Measurements from ENCODE around the gene ZNF273.
"Not testable (repeated sequence)": the region's sequence is repeated elsewhere in the genome, so short reads cannot be mapped to it uniquely, and the experiment has no call there.

Gene ZNF273

GRCh38 chr7:64888901-64889685, 14.0 kb upstream of the ZNF273 start:
- no peak for DNase-seq (ENCODE audit: insufficient read length, low spot score)
- no peak for FAIRE-seq

GRCh38 chr7:64889686-64890162, 13.3 kb upstream of the ZNF273 start:
- DNase-seq (ENCODE audit: insufficient read length, low spot score) (no peak), FAIRE-seq (no peak)

DNA sequence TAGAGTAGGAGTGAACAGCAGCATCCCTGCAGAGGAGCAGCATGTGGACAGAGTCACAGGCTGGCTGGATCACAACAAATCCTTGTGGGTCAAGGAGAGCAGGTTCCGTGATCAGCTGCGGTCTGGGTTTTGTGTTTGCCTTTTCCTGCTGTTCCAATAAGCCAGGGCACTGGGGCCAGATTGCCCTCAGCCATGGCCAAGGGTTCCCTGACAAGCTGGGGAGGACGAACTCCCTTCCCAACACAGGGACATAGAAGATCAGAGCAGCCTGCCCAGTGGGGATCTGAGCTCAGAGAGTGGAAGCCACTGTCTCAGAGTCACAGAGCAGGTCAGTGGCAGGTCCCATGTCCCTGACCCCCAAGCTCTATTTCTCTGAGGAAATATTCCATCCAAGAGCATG, 12.8 kb upstream of the ZNF273 start:
- not testable (repeated sequence) for FAIRE-seq; DNase-seq (ENCODE audit: insufficient read length, low spot score)

GRCh38 chr7:64890761-64891362, 12.2 kb upstream of the ZNF273 start:
- FAIRE-seq, result no peak
- DNase-seq (ENCODE audit: insufficient read length, low spot score), result no peak

DNA sequence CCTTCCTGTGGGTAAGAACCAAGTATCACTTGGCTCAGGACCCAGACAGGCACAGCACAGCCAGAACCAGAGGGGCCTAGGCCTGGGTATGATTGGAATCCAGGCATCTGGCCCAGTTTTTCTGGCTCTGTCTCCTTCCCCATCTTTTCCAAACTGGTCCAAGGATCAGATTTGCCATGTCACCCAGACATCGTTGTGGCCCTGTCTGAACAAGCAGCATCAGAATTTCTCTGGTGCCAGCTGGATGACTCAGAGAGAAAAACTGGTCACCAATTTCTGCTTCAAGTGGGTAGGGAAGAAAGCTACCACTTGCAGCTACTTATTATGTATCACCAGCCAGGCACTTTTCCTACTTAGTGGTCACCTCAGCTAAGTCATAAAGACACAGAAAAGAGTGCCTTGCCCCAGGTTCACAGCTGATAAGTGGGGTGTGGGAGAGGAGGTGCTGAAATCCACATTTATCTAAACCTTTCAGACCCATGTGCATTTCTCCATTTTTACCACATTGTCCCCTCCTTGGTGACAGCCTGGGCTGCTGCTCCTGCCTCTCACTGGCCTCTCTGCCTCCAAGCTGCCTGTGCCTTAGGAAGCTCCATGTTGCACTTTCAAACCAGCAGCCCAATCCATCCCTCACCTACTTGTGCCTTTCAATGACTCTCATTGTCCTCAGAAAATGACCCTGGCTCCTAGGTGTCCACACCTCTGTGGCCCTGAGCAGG, 11.6 kb upstream of the ZNF273 start:
- not testable (repeated sequence) for DNase-seq (ENCODE audit: insufficient read length, low spot score); FAIRE-seq

- FAIRE-seq, result no peak
- DNase-seq (ENCODE audit: insufficient read length, low spot score), result no peak
Measured at GRCh38 chr7:64892116-64892515, 11.0 kb upstream of the ZNF273 start.

- DNase-seq (ENCODE audit: insufficient read length, low spot score) (no peak), FAIRE-seq (no peak)
Measured at GRCh38 chr7:64892666-64893309, 10.3 kb upstream of the ZNF273 start.

DNA sequence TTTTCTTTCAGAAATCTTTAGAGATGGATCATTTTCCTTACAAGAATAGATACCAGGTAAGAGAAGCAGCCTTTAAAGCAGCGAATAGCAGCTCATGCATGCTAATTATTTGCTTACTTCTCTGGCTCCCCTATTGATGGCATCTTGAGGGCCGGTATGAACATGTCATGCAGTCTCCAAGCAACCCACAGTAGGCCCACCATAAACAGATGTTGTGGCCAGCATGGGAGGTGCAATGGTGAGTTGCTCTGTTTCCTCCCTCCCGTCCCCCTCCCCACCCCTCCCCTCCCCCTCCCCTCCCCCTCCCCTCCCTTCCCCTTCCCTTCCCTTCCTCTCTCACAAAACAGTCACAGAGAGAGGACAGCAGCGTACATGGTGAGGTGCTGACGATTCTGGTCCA, 9.7 kb upstream of the ZNF273 start:
- no peak for DNase-seq (ENCODE audit: insufficient read length, low spot score)
- FAIRE-seq, result no peak

DNA sequence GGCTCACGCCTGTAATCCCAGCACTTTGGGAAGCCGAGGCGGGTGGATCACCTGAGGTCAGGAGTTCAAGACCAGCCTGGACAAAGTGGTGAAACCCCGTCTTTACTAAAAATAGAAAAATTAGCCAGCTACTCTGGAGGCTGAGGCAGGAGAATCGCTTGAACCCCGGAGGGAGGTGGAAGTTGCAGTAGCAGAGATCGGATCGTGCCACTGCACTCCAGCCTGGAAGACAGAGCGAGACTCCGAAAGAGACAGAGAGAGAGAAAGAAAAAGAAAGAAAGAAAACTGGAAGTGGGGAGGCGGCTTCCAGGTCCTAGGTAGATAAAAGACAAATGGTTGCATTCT, 640 bp upstream of the ZNF273 start:
- DNase-seq (ENCODE audit: insufficient read length, low spot score); FAIRE-seq: not testable (repeated sequence)

DNA sequence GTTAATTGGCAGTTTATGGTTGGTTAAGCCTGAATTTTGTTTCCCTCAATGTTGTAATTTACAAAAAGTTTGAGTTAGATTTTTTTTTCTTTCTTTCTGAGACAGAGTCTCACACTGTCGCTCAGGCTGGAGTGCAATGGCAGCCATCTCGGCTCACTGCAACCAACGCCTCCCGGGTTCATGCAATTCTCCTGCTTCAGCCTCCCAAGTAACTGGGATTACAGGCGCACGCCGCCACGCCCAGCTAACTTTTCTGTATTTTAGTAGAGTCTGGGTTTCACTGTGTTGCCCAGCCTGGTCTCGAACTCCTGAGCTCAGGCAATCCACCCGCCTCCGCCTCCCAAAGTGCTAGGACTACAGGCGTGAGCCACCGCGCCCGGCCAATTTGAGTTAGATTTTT, 935 bp downstream of the ZNF273 start:
- DNase-seq (ENCODE audit: insufficient read length, low spot score), result no peak
- no peak for FAIRE-seq

DNA sequence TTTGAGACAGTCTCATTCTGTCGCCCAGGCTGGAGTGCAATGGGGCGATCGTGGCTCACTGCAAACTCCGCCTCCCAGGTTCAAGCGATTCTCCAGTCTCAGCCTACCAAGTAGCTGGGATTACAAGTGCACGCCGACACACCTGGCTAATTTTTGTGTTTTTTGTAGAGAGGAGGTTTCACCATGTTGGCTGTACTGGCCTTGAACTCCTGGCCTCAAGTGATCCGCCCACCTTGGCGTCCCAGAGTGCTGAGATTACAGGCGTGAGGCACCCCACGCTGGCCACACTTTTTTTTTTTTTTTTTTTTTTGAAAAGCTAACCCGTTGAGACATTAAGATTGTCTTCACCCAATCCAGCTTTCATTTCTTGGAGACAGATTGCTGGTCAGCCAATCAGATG, 2.1 kb downstream of the ZNF273 start:
- DNase-seq (ENCODE audit: insufficient read length, low spot score) (no peak), FAIRE-seq (no peak)

DNA sequence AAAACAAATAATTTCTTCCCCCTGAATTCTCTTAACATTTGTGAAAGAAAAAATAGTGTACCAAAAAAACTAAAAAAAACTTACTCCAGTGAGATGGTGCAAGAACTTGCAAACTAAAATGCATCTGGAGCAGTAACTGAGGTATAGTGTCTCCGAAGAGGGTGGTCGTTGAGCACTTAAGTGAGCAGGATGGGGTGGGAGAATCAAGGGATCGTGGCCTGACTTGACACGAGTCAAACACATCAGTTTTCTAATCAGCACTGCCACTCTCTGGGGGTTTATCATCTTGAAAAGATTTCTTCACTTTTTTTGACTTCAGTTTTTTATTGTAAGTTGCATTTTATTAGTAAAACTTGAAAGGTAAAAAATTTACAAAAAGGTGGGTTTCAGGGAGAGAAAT, 2.5 kb downstream of the ZNF273 start:
- DNase-seq (ENCODE audit: insufficient read length, low spot score) (no peak), FAIRE-seq (no peak)

DNA sequence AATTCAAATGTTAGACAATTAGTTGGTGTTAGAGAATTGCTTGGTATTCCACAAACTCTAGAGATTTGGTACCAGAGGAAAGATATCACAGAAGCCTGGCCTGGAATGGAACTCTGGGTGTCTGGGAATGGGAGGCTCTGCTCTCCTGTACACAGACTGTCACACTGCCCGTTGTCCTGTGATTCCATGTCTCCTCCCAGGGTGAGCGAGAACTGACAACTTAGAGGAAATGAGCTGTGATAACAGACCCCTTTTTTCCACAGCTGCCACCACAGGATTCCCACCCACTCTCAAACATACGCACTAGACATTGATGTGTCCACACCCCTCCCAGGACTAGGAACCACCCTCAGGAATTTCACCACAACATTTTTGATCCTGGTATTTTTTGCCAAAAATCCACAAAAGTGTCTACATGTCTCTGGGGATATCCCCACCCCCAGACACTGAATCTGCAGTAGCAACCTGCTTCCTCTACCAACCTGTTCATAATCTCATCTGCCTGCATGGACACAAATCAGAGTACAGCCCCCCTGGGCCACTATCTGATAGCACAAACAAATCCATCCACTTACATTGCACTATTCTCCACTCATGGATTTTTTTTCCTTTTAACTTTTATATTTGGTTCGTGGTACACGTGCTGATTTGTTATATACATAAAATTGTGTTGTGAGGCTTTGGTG, 4.7 kb downstream of the ZNF273 start:
- FAIRE-seq, result no peak
- DNase-seq (ENCODE audit: insufficient read length, low spot score), result no peak

GRCh38 chr7:64908358-64908757, 5.3 kb downstream of the ZNF273 start:
- no peak for FAIRE-seq

GRCh38 chr7:64914557-64914956, 11.5 kb downstream of the ZNF273 start:
- DNase-seq (ENCODE audit: insufficient read length, low spot score) (no peak), FAIRE-seq (no peak)

More at GRCh38 chr7:64908358-64908757, 5.3 kb downstream of the ZNF273 start:
- no peak for DNase-seq (ENCODE audit: insufficient read length, low spot score)

DNA sequence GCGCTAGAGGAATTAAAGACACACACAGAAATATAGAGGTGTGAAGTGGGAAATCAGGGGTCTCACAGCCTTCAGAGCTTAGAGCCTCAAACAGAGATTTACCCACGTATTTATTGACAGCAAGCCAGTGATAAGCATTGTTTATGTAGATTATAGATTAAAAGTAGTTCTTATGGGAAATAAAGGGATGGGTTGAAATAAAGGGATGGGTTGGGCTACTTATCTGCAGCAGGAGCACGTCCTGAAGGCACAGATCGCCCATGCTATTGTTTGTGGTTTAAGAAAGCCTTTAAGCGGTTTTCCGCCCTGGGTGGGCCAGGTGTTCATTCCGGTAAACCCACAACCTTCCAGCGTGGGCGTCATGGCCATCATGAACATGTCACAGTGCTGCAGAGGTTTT, 12.2 kb downstream of the ZNF273 start:
- FAIRE-seq; DNase-seq (ENCODE audit: insufficient read length, low spot score): not testable (repeated sequence)

DNA sequence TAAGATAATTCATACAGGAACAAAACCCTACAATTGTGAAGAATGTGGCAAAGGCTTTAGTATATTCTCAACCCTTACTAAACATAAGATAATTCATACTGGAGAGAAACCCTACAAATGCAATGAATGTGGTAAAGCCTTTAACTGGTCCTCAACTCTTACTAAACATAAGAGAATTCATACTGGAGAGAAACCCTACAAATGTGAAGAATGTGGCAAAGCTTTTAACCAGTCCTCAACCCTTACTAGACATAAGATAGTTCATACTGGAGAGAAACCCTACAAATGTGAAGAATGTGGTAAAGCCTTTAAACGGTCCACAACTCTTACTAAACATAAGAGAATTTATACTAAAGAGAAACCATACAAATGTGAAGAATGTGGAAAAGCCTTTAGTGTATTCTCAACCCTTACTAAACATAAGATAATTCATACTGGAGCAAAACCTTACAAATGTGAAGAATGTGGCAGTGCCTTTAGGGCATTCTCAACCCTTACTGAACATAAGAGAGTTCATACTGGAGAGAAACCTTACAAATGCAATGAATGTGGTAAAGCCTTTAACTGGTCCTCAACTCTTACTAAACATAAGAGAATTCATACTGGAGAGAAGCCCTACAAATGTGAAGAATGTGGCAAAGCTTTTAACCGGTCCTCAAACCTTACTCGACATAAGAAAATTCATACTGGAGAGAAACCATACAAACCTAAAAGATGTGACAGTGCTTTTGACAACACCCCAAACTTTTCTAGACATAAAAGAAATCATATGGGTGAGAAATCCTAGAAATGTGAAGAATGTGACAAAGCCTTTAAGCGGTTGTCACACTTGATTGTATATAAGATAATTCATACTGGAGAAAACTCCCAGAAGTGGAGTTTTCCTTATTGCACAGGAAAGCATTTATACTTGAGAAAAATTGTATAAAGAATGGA, 25.4 kb downstream of the ZNF273 start:
- FAIRE-seq, result not testable (repeated sequence)

DNA sequence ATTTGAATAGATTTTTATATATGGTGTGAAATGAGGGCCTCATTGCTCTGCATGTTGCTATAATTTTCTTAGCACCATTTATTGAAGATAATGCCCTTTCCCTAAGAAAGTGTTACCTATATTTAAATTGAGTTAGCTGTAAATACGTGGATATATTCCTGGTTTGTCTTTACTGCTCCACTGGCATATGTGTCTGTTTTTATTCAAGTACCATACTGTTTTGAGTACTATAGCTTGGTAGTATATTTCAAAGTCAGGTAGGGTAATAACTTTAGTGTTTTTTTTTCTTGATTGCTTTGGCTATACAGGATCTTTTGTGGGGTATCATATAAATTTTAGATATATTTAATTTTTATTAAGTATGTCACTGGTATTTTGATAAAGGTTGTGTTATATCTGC, 31.4 kb downstream of the ZNF273 start:
- no peak for DNase-seq (ENCODE audit: insufficient read length, low spot score)
- no peak for FAIRE-seq

More for the DNA sequence above, 25.4 kb downstream of the ZNF273 start:
- DNase-seq (ENCODE audit: insufficient read length, low spot score), result not testable (repeated sequence)

DNA sequence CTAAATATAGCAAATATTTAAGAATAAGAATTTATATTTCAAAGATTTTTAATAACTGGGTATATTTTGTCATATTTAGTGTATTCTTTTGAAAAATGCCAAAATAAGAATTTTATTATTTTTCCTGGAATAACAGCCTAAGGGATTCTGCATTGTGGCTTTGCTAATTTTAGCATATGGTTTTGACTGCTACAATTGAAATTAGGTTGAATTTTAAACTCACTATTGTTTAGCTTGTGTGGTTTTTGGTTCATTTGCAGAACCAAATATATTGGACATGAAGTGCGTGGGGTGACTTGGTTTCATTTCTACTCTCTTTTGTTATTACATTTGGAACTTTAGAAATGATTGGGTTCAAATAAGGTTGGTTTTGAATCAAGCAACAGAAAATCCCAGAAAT, 35.5 kb downstream of the ZNF273 start:
- DNase-seq (ENCODE audit: insufficient read length, low spot score) (no peak), FAIRE-seq (no peak)
